ENCODE measurements around the gene COL4A2.

Gene COL4A2

GRCh38 chr13:110557610-110558305 is 250.7 kb downstream of the COL4A2 start:
- no peak overlapping the region for H3K4me3 ChIP-seq (ENCODE audit: low read depth in 1 of 2, low read length in 2 of 2)

GRCh38 chr13:110559429-110559943 is 252.4 kb downstream of the COL4A2 start:
- Histone ChIP-seq H3K36me3 (ENCODE audit: control insufficient read depth in 1 of 2, insufficient read depth in 2 of 2, low read length in 2 of 2) (peaks cover 0 to 12% of the 10 kb centered on the region in 2 donors), H3K9me3 (ENCODE audit: control insufficient read depth in 1 of 2, low read length in 2 of 2) (no peaks in the 10 kb centered on the region), H3K4me1 (ENCODE audit: control insufficient read depth in 1 of 2, insufficient read depth in 2 of 2, low read length in 2 of 2) (peaks cover 24 to 38% of the 10 kb centered on the region in 2 donors), H3K4me3 (ENCODE audit: low read depth in 1 of 2, low read length in 2 of 2) (peak overlapping the region; percentile 91 to 92), H3K9ac (ENCODE audit: low read depth in 1 of 2, low read length in 2 of 2) (peak overlapping the region; percentile 68 to 94), H3K27me3 (ENCODE audit: control insufficient read depth in 1 of 2, insufficient read depth in 2 of 2, low read length in 2 of 2) (no peaks in the 10 kb centered on the region), H3K27ac (ENCODE audit: low read depth, low read length) (peak overlapping the region; percentile 58)

More at GRCh38 chr13:110557610-110558305, 250.7 kb downstream of the COL4A2 start:
- Histone ChIP-seq H3K36me3 (ENCODE audit: control insufficient read depth in 1 of 2, insufficient read depth in 2 of 2, low read length in 2 of 2) (peaks cover 0 to 16% of the 10 kb centered on the region in 2 donors), H3K27me3 (ENCODE audit: control insufficient read depth in 1 of 2, insufficient read depth in 2 of 2, low read length in 2 of 2) (no peaks in the 10 kb centered on the region), H3K9ac (ENCODE audit: low read depth in 1 of 2, low read length in 2 of 2) (no peak overlapping the region), H3K27ac (ENCODE audit: low read depth, low read length) (no peak overlapping the region), H3K4me1 (ENCODE audit: control insufficient read depth in 1 of 2, insufficient read depth in 2 of 2, low read length in 2 of 2) (peaks cover 15 to 27% of the 10 kb centered on the region in 2 donors), H3K9me3 (ENCODE audit: control insufficient read depth in 1 of 2, low read length in 2 of 2) (no peaks in the 10 kb centered on the region)

GRCh38 chr13:110559986-110560385 is 252.9 kb downstream of the COL4A2 start:
- Histone ChIP-seq H3K27ac (ENCODE audit: low read depth, low read length) (peak overlapping the region; percentile 58), H3K4me3 (ENCODE audit: low read depth in 1 of 2, low read length in 2 of 2) (peak overlapping the region; percentile 91 to 92), H3K9me3 (ENCODE audit: control insufficient read depth in 1 of 2, low read length in 2 of 2) (no peaks in the 10 kb centered on the region), H3K9ac (ENCODE audit: low read depth in 1 of 2, low read length in 2 of 2) (peak overlapping the region; percentile 68 to 94), H3K4me1 (ENCODE audit: control insufficient read depth in 1 of 2, insufficient read depth in 2 of 2, low read length in 2 of 2) (peaks cover 29 to 42% of the 10 kb centered on the region in 2 donors), H3K27me3 (ENCODE audit: control insufficient read depth in 1 of 2, insufficient read depth in 2 of 2, low read length in 2 of 2) (no peaks in the 10 kb centered on the region), H3K36me3 (ENCODE audit: control insufficient read depth in 1 of 2, insufficient read depth in 2 of 2, low read length in 2 of 2) (peaks cover 0 to 12% of the 10 kb centered on the region in 2 donors)

- H3K36me3 ChIP-seq (ENCODE audit: control insufficient read depth in 1 of 2, insufficient read depth in 2 of 2, low read length in 2 of 2) = peaks cover 0 to 10% of the 10 kb centered on the region in 2 donors
- H3K4me3 ChIP-seq (ENCODE audit: low read depth in 1 of 2, low read length in 2 of 2) = peak overlapping the region; percentile 91 to 92
- peak overlapping the region; percentile 87 for H3K27ac ChIP-seq (ENCODE audit: low read depth, low read length)
- no peaks in the 10 kb centered on the region for H3K27me3 ChIP-seq (ENCODE audit: control insufficient read depth in 1 of 2, insufficient read depth in 2 of 2, low read length in 2 of 2)
- peaks cover 27 to 39% of the 10 kb centered on the region in 2 donors for H3K4me1 ChIP-seq (ENCODE audit: control insufficient read depth in 1 of 2, insufficient read depth in 2 of 2, low read length in 2 of 2)
- H3K9ac ChIP-seq (ENCODE audit: low read depth in 1 of 2, low read length in 2 of 2) = peak overlapping the region; percentile 68 to 94
- no peaks in the 10 kb centered on the region for H3K9me3 ChIP-seq (ENCODE audit: control insufficient read depth in 1 of 2, low read length in 2 of 2)
Measured at GRCh38 chr13:110560601-110561343, 253.7 kb downstream of the COL4A2 start.

GRCh38 chr13:110561344-110562035 is 254.4 kb downstream of the COL4A2 start, which contains the start of gene RAB20:
Gene RAB20, minus strand, starts transcription at chr13:110561722. Its CDS starts 203 bp downstream, at chr13:110561519.
- Histone ChIP-seq H3K27ac (ENCODE audit: low read depth, low read length) (peak within 1 kb of the TSS; percentile 87), H3K9me3 (ENCODE audit: control insufficient read depth in 1 of 2, low read length in 2 of 2) (no peaks in the 10 kb centered on the region), H3K9ac (ENCODE audit: low read depth in 1 of 2, low read length in 2 of 2) (peak within 1 kb of the TSS; percentile 91 to 94)

GRCh38 chr13:110562036-110562597 is 255.0 kb downstream of the COL4A2 start:
- H3K27me3 ChIP-seq (ENCODE audit: control insufficient read depth in 1 of 2, insufficient read depth in 2 of 2, low read length in 2 of 2) = no peaks in the 10 kb centered on the region
- peak overlapping the region; percentile 82 for H3K27ac ChIP-seq (ENCODE audit: low read depth, low read length)
- H3K36me3 ChIP-seq (ENCODE audit: control insufficient read depth in 1 of 2, insufficient read depth in 2 of 2, low read length in 2 of 2) = peaks cover 0 to 6% of the 10 kb centered on the region in 2 donors
- peaks cover 20 to 34% of the 10 kb centered on the region in 2 donors for H3K4me1 ChIP-seq (ENCODE audit: control insufficient read depth in 1 of 2, insufficient read depth in 2 of 2, low read length in 2 of 2)
- no peaks in the 10 kb centered on the region for H3K9me3 ChIP-seq (ENCODE audit: control insufficient read depth in 1 of 2, low read length in 2 of 2)
- H3K4me3 ChIP-seq (ENCODE audit: low read depth in 1 of 2, low read length in 2 of 2) = peak overlapping the region; percentile 86 to 87
- peak overlapping the region; percentile 76 to 91 for H3K9ac ChIP-seq (ENCODE audit: low read depth in 1 of 2, low read length in 2 of 2)

More at GRCh38 chr13:110561344-110562035, 254.4 kb downstream of the COL4A2 start, which contains the start of gene RAB20:
- H3K27me3 ChIP-seq (ENCODE audit: control insufficient read depth in 1 of 2, insufficient read depth in 2 of 2, low read length in 2 of 2) = no peaks in the 10 kb centered on the region
- H3K4me1 ChIP-seq (ENCODE audit: control insufficient read depth in 1 of 2, insufficient read depth in 2 of 2, low read length in 2 of 2) = peaks cover 23 to 34% of the 10 kb centered on the region in 2 donors
- peaks cover 0 to 10% of the 10 kb centered on the region in 2 donors for H3K36me3 ChIP-seq (ENCODE audit: control insufficient read depth in 1 of 2, insufficient read depth in 2 of 2, low read length in 2 of 2)
- peak within 1 kb of the TSS; percentile 91 to 92 for H3K4me3 ChIP-seq (ENCODE audit: low read depth in 1 of 2, low read length in 2 of 2)
